HG02759 (cell line): ENCODE data around the gene DOK1.

Experiments
- ATAC-seq: cut with Tn5 transposase; IDR thresholded peaks from one replicate; pipeline ENCODE4 v1.9.1; 2021; ENCODE audit warnings: mild to moderate bottlenecking, moderate library complexity; ENCODE audit not compliant: unreplicated experiment

Gene DOK1

GRCh38 chr2:74566754-74567085 lies 12.2 kb downstream of the DOK1 start:
- ATAC-seq, result no peak

GRCh38 chr2:74567881-74568280 lies 13.4 kb downstream of the DOK1 start:
- ATAC-seq, result no peak

DNA sequence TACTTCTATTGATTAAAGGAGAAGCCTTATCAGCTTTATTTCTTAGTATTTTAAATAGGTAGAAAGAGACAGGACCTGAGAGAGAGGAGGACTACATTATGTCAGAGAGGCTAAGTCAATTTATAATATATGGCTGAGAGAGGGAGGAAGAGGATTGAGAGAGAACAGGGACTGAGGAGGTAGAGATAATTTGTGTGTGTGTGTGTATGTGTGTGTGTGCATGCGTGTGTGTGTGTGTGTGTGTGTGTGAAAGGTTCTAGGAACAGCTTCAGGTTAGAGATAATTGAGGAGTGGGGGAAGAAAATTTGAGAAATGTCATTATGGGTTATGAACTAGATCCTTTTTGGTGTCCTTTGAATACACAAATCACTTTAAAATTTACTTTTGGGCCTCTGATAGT lies 15.2 kb downstream of the DOK1 start:
- ATAC-seq, result no peak

GRCh38 chr2:74571058-74571457 lies 16.5 kb downstream of the DOK1 start:
- ATAC-seq, result peak; percentile 82

DNA sequence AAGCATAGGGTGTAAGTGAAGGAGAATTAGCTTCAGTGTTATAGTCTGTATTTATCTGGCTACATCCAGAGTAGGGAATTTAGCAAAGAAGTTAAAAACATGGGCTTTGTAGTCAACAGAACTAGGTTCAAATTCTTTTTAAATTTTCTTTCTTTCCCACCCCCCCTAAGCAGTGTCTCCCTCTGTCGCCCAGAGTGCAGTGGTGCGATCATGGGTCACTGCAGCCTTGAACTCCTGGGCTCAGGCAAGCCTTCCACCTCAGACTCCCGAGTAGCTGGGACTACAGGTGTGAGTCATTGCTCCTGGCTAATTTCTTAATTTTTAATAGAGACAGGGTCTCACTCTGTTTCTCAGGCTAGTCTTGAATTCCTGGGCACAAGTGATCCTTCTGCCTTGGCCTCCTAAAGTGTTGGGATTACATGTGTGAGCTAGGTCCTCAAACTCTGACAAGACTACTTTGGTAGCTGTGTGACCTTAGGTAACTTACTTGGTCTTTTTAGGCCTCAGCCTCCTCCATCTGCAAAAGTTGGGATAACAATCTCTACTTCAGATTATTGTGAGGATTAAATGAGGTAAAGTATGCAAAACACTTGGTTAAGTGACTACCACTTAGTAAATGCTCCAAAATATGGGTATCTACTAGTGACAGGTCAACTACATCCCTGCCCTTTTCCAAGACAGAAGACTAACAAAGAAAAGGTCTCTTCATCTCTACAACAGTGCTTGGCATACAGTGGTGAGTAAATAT lies 17.8 kb downstream of the DOK1 start:
- no peak for ATAC-seq

DNA sequence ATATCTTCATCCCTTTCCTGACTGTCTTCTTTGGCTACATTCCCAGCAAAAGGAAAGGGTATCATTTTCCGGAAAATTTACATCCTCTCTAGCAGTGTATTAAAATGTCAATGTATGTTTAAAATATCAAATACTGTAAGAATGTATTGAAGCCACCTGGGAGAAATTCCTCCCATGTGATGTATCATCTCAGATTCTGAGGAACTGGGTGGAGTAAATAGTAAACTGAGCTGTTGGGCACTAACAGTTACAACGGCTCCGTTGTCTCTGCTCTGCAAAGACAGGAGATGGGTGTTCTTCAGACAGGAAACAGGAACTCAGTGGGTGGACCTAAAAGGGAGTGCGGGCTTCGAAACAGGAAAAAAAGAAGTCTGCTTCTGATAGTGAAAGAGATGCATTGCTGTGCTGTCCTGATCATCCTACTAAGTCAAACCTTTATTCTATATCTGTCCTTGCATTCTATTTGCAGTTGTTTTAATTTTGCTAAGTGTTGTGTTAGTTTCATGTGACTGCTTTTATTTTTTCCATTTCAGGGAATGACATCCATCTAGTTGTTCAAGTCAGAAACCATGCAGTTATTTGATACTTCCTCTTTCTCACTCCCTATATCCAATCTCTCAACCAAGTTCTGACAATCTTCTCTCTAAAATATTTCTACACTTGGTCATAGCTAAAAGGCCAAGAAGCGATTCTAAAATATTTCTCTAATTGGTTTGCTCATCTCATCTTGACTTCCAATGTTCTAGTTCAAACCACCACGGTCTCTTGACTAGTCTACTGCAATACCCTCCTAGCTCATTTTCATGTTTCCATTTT lies 19.4 kb downstream of the DOK1 start:
- ATAC-seq, result peak; percentile 45

- ATAC-seq, result no peak
Measured at GRCh38 chr2:74575320-74575719, 20.8 kb downstream of the DOK1 start.

GRCh38 chr2:74576211-74576862 lies 21.8 kb downstream of the DOK1 start:
- ATAC-seq, result no peak

DNA sequence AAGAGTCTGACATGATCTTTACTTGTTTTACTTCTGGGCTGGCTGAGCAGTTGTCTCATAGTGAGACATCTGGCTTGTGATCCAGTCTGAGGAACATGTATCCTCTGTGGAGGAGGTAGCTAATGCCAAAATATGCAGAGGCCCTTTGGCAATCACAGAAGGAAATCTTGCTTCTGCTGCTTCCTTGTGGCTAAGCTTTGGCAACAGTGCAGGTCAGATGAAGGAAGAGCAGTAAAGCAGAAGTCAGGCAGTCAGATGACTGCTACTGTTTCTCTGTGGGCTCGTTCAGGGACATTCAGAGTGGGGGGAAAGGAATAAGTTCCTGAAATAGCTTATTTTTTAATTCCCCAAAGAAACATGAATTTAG lies 22.3 kb downstream of the DOK1 start:
- ATAC-seq, result no peak

GRCh38 chr2:74577448-74577847 lies 22.9 kb downstream of the DOK1 start:
- ATAC-seq, result peak; percentile 53

DNA sequence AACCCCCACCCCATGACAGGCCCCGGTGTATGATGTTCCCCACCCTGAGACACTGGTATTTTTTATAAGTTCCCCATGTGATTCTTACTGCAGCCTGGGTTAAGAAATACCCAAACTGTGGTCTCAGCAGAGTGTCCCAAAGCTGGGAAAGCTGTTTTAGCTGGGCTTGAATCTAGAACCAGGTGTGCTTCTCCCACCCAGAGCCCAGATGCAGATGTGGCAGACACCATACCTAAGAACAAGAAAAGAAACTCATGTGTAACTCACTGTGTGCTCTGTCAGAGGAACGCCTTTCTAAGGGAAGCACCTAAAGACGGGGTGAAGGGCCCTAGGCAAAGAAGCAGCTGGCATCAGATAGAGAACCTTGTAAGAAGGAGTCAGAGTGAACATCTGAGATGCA lies 23.9 kb downstream of the DOK1 start:
- ATAC-seq, result no peak

DNA sequence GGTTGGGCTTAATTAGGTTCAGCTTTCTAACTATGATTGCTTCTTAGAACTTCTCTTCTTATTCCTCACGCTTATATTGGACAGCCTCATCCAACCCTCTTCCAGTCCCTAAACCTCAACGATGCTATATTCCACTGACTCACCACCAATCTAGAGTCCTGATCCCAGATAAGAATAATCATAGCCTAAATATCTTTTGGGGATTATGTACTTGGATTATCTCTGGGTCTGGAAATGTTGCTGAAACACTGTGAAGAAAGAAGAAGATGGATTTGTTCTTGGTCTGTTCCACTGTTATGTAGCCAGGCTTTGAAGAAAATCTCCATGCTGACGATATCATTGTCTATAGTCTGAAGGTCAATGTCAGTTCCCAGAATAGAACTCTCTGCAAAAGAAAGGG lies 26.9 kb downstream of the DOK1 start:
- no peak for ATAC-seq

DNA sequence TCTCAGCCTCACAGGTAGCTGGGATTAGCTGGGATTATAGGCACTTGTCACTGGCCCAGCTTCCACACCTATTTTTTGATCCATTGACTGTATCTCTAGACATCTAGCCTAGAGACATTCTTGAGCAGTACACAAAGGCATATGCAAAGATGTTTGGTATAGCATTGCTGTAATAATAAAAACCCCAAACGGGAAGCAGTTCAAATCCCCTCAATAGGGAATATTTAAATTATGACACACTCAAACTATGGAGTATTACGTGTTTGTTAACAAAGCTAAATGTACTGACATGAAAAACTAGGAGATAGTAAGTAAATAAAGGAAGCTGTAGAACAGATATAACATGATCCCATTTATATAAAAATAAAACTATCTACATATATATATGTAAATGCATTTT lies 27.7 kb downstream of the DOK1 start:
- ATAC-seq, result no peak

DNA sequence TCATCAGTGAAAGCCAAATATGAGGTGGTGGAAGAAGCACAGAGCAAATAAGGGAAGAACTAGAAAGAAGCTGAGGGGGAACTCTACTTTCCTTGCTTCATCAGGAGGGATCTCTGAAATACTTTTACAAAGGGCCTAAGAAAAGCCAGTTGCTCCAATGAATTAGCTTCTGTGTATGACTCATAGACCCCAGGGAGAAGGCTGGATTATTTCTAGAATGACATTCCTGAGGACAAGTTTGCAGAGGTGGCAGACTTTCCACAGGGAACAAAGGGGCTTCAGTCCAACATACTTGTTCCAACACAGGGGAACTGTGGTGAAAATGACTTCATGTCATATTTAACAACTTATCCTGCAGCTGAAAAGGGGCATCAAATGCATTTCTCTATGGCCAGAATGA lies 29.0 kb downstream of the DOK1 start:
- ATAC-seq, result no peak

DNA sequence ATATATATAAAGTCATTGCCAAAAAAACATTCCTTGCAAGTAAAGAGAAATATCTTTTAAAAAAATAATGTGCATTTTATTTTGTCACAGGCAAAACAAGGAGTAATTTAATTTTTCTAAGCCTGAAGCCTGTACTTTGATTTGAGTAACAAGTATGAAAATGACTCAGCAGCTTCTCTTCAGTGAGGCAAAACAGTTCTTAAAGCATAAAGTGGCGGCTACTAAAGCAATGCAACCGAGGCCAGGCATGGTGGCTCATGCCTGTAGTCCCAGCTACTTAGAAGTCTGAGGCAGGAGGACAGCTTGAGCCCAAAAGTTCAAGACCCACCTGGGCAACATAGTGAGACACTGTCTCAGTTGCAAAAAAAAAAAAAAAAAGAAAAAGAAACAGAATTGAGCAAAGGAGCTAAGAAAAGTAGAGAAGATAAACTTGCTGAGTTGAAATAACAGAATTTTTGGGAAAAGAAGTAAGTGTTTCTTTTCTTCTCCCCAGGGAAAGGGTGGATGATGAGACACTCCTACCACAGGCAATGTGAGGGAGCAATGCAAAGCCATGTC lies 29.6 kb downstream of the DOK1 start:
- ATAC-seq, result peak; percentile 60

DNA sequence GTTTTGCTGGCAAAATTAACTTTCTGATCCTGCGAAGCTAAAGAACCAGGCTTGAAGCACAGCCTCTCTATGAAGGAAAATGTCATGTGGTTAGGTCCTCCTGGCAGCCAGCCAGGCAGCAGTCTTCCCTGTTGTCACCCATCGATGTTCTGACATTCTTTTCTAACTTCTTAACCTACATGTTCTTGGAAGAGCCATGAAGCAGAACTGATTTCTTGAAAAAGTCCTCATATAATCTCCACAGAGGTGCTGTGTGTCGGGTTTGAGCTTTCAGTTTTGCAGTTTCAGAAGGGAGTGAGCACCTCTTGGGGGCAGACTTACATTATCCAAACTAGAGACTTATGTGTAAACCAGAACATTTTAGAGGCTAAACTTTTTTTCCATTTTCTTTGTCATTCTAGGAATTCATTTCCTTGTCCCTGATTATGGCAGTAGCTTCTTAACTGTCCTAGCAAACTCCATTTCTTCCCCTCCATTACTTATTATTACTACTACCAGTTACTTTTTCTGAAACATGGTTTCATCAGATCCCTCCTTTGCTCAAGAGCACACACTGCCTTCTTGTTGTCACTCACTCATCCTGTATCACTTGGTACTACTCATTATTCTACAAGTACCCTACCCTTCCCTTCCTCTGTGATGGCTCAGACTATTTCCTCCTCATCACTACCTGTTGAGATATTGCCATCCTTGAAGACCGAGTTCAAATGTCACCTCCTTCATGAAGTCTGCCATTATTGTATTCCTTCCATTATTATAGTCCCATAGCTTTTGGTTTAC lies 31.1 kb downstream of the DOK1 start:
- peak; percentile 51 for ATAC-seq

GRCh38 chr2:74587664-74588277 lies 33.3 kb downstream of the DOK1 start:
- ATAC-seq, result peak; percentile 72

- ATAC-seq, result no peak
Measured at GRCh38 chr2:74588664-74589063, 34.1 kb downstream of the DOK1 start.

GRCh38 chr2:74593826-74594772 lies 39.6 kb downstream of the DOK1 start:
- ATAC-seq, result no peak
